Measurements from ENCODE around the gene IPO13.

IPO13 gene

DNA sequence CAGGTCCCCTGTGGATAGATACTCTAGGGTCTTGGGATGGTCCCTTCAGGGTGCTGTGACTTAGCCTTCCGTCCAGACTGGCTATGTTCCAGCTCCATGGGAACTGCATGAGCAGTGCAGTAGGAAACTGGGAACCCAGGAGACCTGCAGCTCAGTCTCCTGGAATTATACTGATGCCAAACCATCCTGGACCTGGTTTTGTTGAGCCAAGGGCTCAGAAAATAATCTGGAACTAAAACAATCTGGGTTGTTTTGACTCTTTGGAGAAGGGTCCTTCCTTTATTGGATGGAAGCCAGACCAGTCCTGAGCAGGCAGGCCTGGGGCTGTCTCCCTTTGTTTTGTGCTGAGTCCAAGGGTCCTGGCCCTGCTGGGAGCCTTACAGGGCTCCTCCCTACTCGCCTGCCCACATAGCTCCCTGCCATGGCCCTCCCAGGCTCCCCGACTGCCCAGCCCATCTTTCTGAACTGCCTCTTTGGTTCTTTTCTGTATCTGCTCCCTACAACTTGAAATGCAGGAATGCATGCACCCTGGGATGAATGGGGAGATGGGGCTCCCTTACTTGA lies 1.2 kb downstream of the IPO13 start:
- H3K9me3 ChIP-seq (replicated peaks; ENCODE audit: insufficient read depth, low read length), result no peaks in the 10 kb centered on the region
- H3K27me3 ChIP-seq (replicated peaks; ENCODE audit: insufficient read depth, low read length), result no peaks in the 10 kb centered on the region
- peak overlapping the region; percentile 97 for H3K4me2 ChIP-seq (ENCODE audit: low read depth, low read length)
- peak overlapping the region; percentile 97 for H3K4me3 ChIP-seq (ENCODE audit: low read length)
- H3F3A ChIP-seq (ENCODE audit: insufficient read depth, low read length), result no peaks in the 10 kb centered on the region
- no peak for TF ChIP-seq EZH2 (optimal IDR thresholded peaks at IDR 0.05; ENCODE audit: low read depth, low read length)
- no peak for TF ChIP-seq EZH2phosphoT487 (IDR thresholded peaks at IDR 0.05; ENCODE audit: low read length)
- TF ChIP-seq, protein P1, sequence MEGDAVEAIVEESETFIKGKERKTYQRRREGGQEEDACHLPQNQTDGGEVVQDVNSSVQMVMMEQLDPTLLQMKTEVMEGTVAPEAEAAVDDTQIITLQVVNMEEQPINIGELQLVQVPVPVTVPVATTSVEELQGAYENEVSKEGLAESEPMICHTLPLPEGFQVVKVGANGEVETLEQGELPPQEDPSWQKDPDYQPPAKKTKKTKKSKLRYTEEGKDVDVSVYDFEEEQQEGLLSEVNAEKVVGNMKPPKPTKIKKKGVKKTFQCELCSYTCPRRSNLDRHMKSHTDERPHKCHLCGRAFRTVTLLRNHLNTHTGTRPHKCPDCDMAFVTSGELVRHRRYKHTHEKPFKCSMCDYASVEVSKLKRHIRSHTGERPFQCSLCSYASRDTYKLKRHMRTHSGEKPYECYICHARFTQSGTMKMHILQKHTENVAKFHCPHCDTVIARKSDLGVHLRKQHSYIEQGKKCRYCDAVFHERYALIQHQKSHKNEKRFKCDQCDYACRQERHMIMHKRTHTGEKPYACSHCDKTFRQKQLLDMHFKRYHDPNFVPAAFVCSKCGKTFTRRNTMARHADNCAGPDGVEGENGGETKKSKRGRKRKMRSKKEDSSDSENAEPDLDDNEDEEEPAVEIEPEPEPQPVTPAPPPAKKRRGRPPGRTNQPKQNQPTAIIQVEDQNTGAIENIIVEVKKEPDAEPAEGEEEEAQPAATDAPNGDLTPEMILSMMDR (IDR thresholded peaks at IDR 0.05; ENCODE audit: low read length), result no peak
- H3K79me2 ChIP-seq (ENCODE audit: low read length), result peaks cover 23% of the 10 kb centered on the region
- DNase-seq, result no peak
- no peaks in the 10 kb centered on the region for H3K36me3 ChIP-seq (replicated peaks; ENCODE audit: insufficient read depth, low read length)
- H3K9me2 ChIP-seq (replicated peaks; ENCODE audit: insufficient read depth, low read length), result no peaks in the 10 kb centered on the region
- peaks cover 11% of the 10 kb centered on the region for H3K4me1 ChIP-seq (ENCODE audit: low read length)
- H3K9ac ChIP-seq (ENCODE audit: low read length), result peak overlapping the region; percentile 99; the same call in 1 of the 2 replicates
- no peak overlapping the region for H3K27ac ChIP-seq (ENCODE audit: low read length)
- H4K20me1 ChIP-seq (ENCODE audit: insufficient read depth, low read length), result no peaks in the 10 kb centered on the region
- no peak overlapping the region for H2AFZ ChIP-seq (ENCODE audit: low read length)

DNA sequence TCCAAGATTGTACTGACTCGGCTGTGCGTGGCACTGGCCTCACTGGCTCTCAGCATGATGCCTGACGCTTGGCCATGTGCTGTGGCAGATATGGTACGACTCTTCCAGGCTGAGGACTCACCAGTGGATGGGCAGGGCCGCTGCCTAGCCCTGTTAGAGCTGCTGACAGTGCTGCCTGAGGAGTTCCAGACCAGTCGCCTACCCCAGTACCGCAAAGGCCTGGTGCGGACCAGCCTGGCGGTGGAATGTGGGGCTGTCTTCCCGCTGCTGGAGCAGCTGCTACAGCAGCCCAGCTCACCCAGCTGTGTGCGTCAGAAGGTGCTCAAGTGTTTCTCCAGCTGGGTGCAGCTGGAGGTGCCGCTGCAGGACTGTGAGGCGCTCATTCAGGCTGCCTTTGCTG lies 2.9 kb downstream of the IPO13 start:
- TF ChIP-seq, protein P1 (IDR thresholded peaks at IDR 0.05; ENCODE audit: low read length), result no peak
- TF ChIP-seq EZH2phosphoT487 (IDR thresholded peaks at IDR 0.05; ENCODE audit: low read length) (no peak), EZH2 (optimal IDR thresholded peaks at IDR 0.05; ENCODE audit: low read depth, low read length) (no peak)
- H3K36me3 ChIP-seq (replicated peaks; ENCODE audit: insufficient read depth, low read length), result no peaks in the 10 kb centered on the region
- no peaks in the 10 kb centered on the region for H3K9me2 ChIP-seq (replicated peaks; ENCODE audit: insufficient read depth, low read length)
- H3F3A ChIP-seq (ENCODE audit: insufficient read depth, low read length), result no peaks in the 10 kb centered on the region
- no peak overlapping the region for H2AFZ ChIP-seq (ENCODE audit: low read length)
- H3K4me2 ChIP-seq (ENCODE audit: low read depth, low read length), result no peak overlapping the region
- no peaks in the 10 kb centered on the region for H4K20me1 ChIP-seq (ENCODE audit: insufficient read depth, low read length)
- no peak overlapping the region for H3K27ac ChIP-seq (ENCODE audit: low read length)
- H3K4me3 ChIP-seq (ENCODE audit: low read length), result no peak overlapping the region
- H3K79me2 ChIP-seq (ENCODE audit: low read length), result peaks cover 23% of the 10 kb centered on the region
- H3K27me3 ChIP-seq (replicated peaks; ENCODE audit: insufficient read depth, low read length), result no peaks in the 10 kb centered on the region
- H3K4me1 ChIP-seq (ENCODE audit: low read length), result peaks cover 11% of the 10 kb centered on the region
- no peak overlapping the region for H3K9ac ChIP-seq (ENCODE audit: low read length)
- H3K9me3 ChIP-seq (replicated peaks; ENCODE audit: insufficient read depth, low read length), result no peaks in the 10 kb centered on the region
- no peak for DNase-seq

DNA sequence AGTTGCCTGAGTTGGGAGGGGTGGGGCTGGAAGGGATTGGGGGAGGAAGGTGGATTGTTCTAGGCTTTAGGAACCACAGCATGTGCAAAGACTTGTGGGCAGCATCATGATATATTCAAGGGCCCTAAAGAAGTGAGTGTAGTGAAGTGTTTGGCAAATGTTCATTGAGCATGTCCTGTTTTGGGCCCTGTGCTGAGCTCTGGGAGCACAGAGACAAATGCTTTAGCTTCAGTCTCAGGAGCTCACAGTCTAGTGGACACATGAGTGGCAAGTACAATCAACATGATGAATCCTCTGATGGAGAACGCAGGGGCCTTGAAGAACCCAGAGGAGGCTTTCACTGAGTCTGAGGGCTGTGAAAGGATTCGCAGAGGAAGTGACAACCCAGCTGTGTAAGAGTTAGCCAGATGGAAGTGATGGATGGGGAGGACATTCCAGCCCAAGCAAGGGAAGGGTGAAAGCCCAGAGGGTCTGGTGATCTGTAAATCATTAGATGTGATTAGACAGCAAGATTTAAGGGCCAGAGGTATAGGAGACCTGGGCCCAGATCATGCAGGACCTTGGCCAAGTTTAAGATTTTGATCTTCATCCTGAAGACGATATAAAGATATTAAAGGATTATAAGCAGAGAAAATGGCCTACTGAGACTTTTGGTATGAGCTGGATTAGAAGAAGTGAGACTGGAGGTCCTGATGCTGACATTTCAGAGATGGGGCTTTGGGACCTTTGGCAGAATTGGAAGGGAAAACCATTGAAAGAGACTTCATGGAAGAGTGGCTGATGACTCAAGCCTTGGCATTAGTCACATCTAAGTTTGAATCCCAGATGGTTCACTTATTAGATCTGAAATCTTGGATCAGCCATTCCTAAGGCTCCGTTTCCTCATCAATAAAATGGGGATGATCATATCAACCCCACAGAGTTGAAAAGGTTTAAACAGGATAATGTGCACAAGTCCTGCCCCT lies 4.6 kb downstream of the IPO13 start:
- TF ChIP-seq, protein P1 (IDR thresholded peaks at IDR 0.05; ENCODE audit: low read length), result no peak
- TF ChIP-seq EZH2phosphoT487 (IDR thresholded peaks at IDR 0.05; ENCODE audit: low read length) (no peak), EZH2 (optimal IDR thresholded peaks at IDR 0.05; ENCODE audit: low read depth, low read length) (no peak)
- Histone ChIP-seq H3K4me3 (ENCODE audit: low read length) (no peak overlapping the region), H2AFZ (ENCODE audit: low read length) (no peak overlapping the region), H3K4me2 (ENCODE audit: low read depth, low read length) (no peak overlapping the region), H3K9ac (ENCODE audit: low read length) (no peak overlapping the region), H3K79me2 (ENCODE audit: low read length) (peaks cover 23% of the 10 kb centered on the region), H4K20me1 (ENCODE audit: insufficient read depth, low read length) (no peaks in the 10 kb centered on the region), H3F3A (ENCODE audit: insufficient read depth, low read length) (no peaks in the 10 kb centered on the region), H3K9me3 (replicated peaks; ENCODE audit: insufficient read depth, low read length) (no peaks in the 10 kb centered on the region), H3K27ac (ENCODE audit: low read length) (no peak overlapping the region), H3K9me2 (replicated peaks; ENCODE audit: insufficient read depth, low read length) (no peaks in the 10 kb centered on the region), H3K27me3 (replicated peaks; ENCODE audit: insufficient read depth, low read length) (no peaks in the 10 kb centered on the region), H3K4me1 (ENCODE audit: low read length) (peaks cover 11% of the 10 kb centered on the region; the same call in 1 of the 2 replicates), H3K36me3 (replicated peaks; ENCODE audit: insufficient read depth, low read length) (no peaks in the 10 kb centered on the region)
- DNase-seq, result no peak

All from MM.1S (cell line).